Cardiac fibroblast (primary cell): ENCODE data around the gene ALX3.
"Not testable (repeated sequence)": the region's sequence is repeated elsewhere in the genome, so short reads cannot be mapped to it uniquely, and the experiment has no call there.

Experiments used
- DNase-seq, 2 donors: peaks; one replicate each; pipeline versions ENCODE4 v3.0.0 to v3.0.0-alpha.2; 2010; ENCODE audit warnings: low read depth in 2 of 2
- H3K4me3 ChIP-seq, 2 donors: replicated peaks in 1 of 2; 1 replicate in 1 of 2; 2 replicates in 1 of 2; pipeline ENCODE4 v1.5.1; 2011; ENCODE audit warnings: low read depth in 2 of 2, low read length in 2 of 2, mild to moderate bottlenecking in 2 of 2, moderate library complexity in 1 of 2
- CTCF ChIP-seq: IDR thresholded peaks from one replicate; pipeline ENCODE4 v1.5.1; 2011; ENCODE audit warnings: low read depth, mild to moderate bottlenecking, low read length, inconsistent platforms

Gene ALX3

DNA sequence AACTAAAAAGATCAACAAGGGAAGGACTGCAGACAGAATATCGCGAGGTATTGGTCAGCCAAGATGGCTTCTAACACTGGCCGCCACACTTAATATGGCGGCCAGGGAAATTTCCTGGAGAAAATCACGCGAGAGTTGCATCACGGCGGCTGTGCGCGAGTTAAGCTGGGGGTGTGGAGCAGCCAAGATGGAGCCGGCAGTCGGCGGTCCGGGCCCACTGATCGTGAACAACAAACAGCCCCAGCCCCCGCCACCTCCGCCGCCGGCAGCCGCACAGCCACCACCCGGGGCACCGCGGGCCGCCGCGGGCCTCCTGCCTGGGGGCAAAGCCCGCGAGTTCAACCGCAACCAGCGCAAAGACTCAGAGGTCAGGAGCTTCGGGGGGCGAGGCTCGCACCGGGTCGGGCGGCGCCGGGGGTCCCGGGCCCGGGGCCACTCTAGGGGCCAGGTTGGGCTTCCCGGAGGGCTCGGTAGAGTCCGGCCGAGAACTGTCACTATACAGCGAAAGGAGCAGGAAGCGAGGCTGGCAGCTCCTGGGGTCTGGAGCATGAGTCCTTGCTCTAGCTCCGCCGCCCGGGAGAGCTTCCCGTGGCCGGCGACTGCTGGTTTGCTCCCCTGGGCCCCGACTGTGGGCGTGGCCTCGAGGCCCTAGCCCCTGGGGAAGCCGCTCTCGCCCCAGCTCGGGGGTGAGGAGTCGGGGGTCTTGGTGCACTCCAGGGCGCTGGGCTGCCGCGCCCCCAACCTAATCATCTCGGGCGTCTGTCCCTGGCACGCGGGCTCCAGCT is 35.8 kb downstream of the ALX3 start, which contains the start of gene STRIP1:
STRIP1 (plus strand) TSS at position 174 of the 785 bp plus-strand sequence; CDS start at position 188, 14 bp downstream.
- peak; percentile 98 to 99 for DNase-seq
- TF ChIP-seq CTCF: no peak
- H3K4me3 ChIP-seq: peak within 1 kb of the TSS; percentile 80 to 82

GRCh38 chr1:110034040-110034450 is 36.4 kb downstream of the ALX3 start:
- H3K4me3 ChIP-seq: peak overlapping the region; percentile 18 to 82
- no peak for DNase-seq
- no peak for TF ChIP-seq CTCF

DNA sequence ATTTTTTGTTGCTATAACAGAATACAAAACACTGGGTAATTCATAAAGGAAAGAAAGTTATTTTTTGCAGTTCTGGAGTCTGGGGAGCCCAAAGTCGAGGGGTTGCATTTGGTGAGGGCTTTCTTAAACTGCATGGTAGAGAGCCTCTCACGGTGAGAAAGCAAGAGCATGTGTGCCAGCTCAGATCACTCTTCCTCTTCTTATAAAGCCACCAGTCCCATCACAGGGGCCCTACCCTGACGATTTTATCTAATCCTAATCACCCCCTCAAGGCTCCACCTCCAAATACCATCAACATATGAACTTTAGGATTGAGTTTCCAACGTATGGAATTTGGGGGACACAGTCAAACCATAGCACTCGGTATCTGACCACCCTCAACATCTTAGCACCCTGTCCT is 37.1 kb downstream of the ALX3 start:
- no peak for TF ChIP-seq CTCF
- no peak for DNase-seq
- no peak overlapping the region for H3K4me3 ChIP-seq

DNA sequence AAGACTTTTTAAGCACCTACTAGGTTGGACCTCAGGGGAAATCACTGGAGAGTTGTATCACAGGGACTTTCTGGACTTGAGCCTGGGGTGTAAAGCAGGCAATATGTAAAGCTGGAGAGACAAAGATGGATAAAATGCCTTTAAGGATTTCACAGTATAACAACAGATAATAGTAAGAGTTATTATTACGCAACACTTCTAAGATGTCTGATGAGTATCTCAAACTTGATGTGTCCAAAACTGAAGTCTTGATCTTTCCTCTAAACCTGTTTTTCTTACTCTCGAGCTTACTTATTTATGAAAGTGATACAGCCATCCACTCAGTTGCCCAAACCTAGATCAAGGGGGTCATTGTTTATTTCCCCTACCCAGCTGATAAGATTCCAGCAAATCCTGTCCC is 38.1 kb downstream of the ALX3 start:
- no peak overlapping the region for H3K4me3 ChIP-seq
- TF ChIP-seq CTCF: no peak
- DNase-seq: no peak

DNA sequence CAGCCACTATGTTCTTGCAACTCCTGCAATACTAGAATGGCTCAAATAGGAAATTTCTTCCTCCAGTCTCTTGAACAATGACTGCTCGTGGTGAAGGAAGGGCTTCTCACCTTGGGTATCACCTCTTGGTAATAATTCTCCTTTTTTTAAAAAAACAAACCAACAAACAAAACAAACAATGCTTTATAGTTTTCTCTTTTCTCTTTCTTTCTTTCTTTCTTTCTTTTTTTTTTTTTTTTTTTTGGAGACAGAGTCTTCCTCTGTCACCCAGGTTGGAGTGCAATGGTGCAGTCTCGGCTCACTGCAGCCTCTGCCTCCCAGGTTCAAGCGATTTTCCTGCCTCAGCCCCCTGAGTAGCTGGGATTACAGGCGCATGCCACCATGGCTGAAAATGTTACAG is 39.8 kb downstream of the ALX3 start:
- DNase-seq, H3K4me3 ChIP-seq: not testable (repeated sequence)

- H3K4me3 ChIP-seq: no peak overlapping the region
- no peak for TF ChIP-seq CTCF
- no peak for DNase-seq
Observed at GRCh38 chr1:110024613-110025012, 45.9 kb downstream of the ALX3 start.

- H3K4me3 ChIP-seq: no peak overlapping the region
- DNase-seq: peak in 1 of 2 donors; percentile 54
- no peak for TF ChIP-seq CTCF
Observed at GRCh38 chr1:110021285-110021684, 49.2 kb downstream of the ALX3 start.
